Activated CD4-positive, CD25-positive, alpha-beta regulatory T cell treated with anti-CD3 and anti-CD28 coated beads, Interleukin-2, amount 50 U/mL, for 72 hours (primary cell): Measurements from ENCODE around the gene EPHA4.

Experiments
- DNase-seq: peaks from one replicate; pipeline ENCODE4 v3.0.0; 2021

The EPHA4 gene

GRCh38 chr2:221464971-221465370 is 107.1 kb downstream of the EPHA4 start:
- DNase-seq: no peak

- no peak for DNase-seq
These were observed 108.7 kb downstream of the EPHA4 start for GRCh38 chr2:221463241-221463896.

- no peak for DNase-seq
These were observed 110.2 kb downstream of the EPHA4 start for GRCh38 chr2:221461901-221462300.

- no peak for DNase-seq
These were observed 112.0 kb downstream of the EPHA4 start for GRCh38 chr2:221460136-221460535.

- no peak for DNase-seq
These were observed 113.5 kb downstream of the EPHA4 start for GRCh38 chr2:221458578-221458977.

- no peak for DNase-seq
These were observed 116.9 kb downstream of the EPHA4 start for GRCh38 chr2:221455214-221455613.

- DNase-seq: no peak
These were observed 117.5 kb downstream of the EPHA4 start for GRCh38 chr2:221454459-221455105.

GRCh38 chr2:221451862-221452788 is 120.0 kb downstream of the EPHA4 start:
- DNase-seq: no peak

GRCh38 chr2:221450280-221450679 is 121.8 kb downstream of the EPHA4 start:
- DNase-seq: no peak

- no peak for DNase-seq
These were observed 122.7 kb downstream of the EPHA4 start for GRCh38 chr2:221449406-221449805.

GRCh38 chr2:221448844-221449390 is 123.2 kb downstream of the EPHA4 start:
- DNase-seq: no peak

- DNase-seq: no peak
These were observed 123.9 kb downstream of the EPHA4 start for GRCh38 chr2:221448057-221448843.

GRCh38 chr2:221447310-221447709 is 124.8 kb downstream of the EPHA4 start:
- DNase-seq: no peak

- DNase-seq: no peak
These were observed 126.0 kb downstream of the EPHA4 start for GRCh38 chr2:221446140-221446539.

GRCh38 chr2:221444106-221444505 is 128.0 kb downstream of the EPHA4 start:
- no peak for DNase-seq

- DNase-seq: no peak
These were observed 128.5 kb downstream of the EPHA4 start for GRCh38 chr2:221443645-221444044.

- DNase-seq: no peak
These were observed 130.0 kb downstream of the EPHA4 start for GRCh38 chr2:221442128-221442527.

- DNase-seq: no peak
These were observed 132.2 kb downstream of the EPHA4 start for GRCh38 chr2:221439761-221440479.

GRCh38 chr2:221437056-221437455 is 135.0 kb downstream of the EPHA4 start:
- DNase-seq: no peak

- DNase-seq: no peak
These were observed 136.9 kb downstream of the EPHA4 start for GRCh38 chr2:221435171-221435570.

- DNase-seq: no peak
These were observed 138.0 kb downstream of the EPHA4 start for GRCh38 chr2:221434142-221434541.

GRCh38 chr2:221431477-221431876 is 140.6 kb downstream of the EPHA4 start:
- DNase-seq: no peak
